Esophagus squamous epithelium (tissue), 4 donors: ENCODE results near the gene CLTC.

Source experiments
- CTCF ChIP-seq, 6 experiments: fragments of 450-650 bp in 4 of 6; fragments of 200-600 bp in 2 of 6; sonication (generic) in 2 of 6; IDR thresholded peaks; one replicate each; pipeline ENCODE4 v1.5.1; 2016 to 2019; ENCODE audit warnings: antibody characterized with exemption in 6 of 6, mild to moderate bottlenecking in 4 of 6, moderate library complexity in 4 of 6
- POLR2A ChIP-seq, 4 donors: fragments of 450-650 bp; IDR thresholded peaks; one replicate each; pipeline ENCODE4 v1.6.1; 2017; ENCODE audit warnings: antibody characterized with exemption in 4 of 4, mild to moderate bottlenecking in 4 of 4, moderate library complexity in 3 of 4

GRCh38 chr17:59707971-59708430, 88.3 kb downstream of the CLTC start:
- TF ChIP-seq CTCF (IDR thresholded peaks at IDR 0.05) = no peak
- TF ChIP-seq POLR2A (IDR thresholded peaks at IDR 0.05) = no peak
